Keratinocyte (primary cell): ENCODE results near the gene PCDH9. TPM values are rescaled to one million over a fixed set of nuclear protein-coding genes. Genes with fewer than 3 reads are reported as not detected.

Source experiments
- DNase-seq: peaks from one replicate; pipeline ENCODE4 v3.0.0-alpha.2; 2011; ENCODE audit warnings: low read depth, missing footprints, low spot score
- FAIRE-seq: peaks from 2 replicates; lab custom pipeline; 2011; peaks lifted over from hg19 to GRCh38; lab: Jason Lieb, UNC
- H2AFZ ChIP-seq: 2 replicates; pipeline ENCODE4 v1.6.0; 2012; ENCODE audit warnings: low read length, control low read depth, inconsistent platforms; ENCODE audit not compliant: control insufficient read depth
- H3K27ac ChIP-seq: 2 replicates; pipeline ENCODE4 v1.5.1; 2011; ENCODE audit warnings: low read length; ENCODE audit not compliant: control insufficient read depth, insufficient read depth
- H3K27me3 ChIP-seq: 3 replicates; pipeline ENCODE4 v1.6.0; 2011; ENCODE audit warnings: low read length; ENCODE audit not compliant: control insufficient read depth, insufficient read depth; ENCODE audit errors: extremely low read depth
- H3K36me3 ChIP-seq, 2 experiments: 2 replicates in 1 of 2; 3 replicates in 1 of 2; pipeline ENCODE4 v1.5.1; 2011; ENCODE audit warnings: low read length in 2 of 2, mild to moderate bottlenecking in 1 of 2; ENCODE audit not compliant: control insufficient read depth in 2 of 2, insufficient read depth in 2 of 2; ENCODE audit errors: extremely low read depth in 1 of 2
- H3K4me1 ChIP-seq: 3 replicates; pipeline ENCODE4 v1.5.1; 2011; ENCODE audit warnings: low read length; ENCODE audit not compliant: control insufficient read depth, insufficient read depth; ENCODE audit errors: extremely low read depth
- H3K4me2 ChIP-seq: 3 replicates; pipeline ENCODE4 v1.6.0; 2011; ENCODE audit warnings: low read depth, low read length; ENCODE audit not compliant: control insufficient read depth, insufficient read depth; ENCODE audit errors: extremely low read depth
- H3K4me3 ChIP-seq, 3 experiments: fragments of 200-600 bp in 1 of 3; sonication (generic) in 1 of 3; 2 replicates in 2 of 3; 3 replicates in 1 of 3; pipeline ENCODE4 v1.5.1; 2011 to 2016; ENCODE audit warnings: low read length in 3 of 3, mild to moderate bottlenecking in 3 of 3, control low read depth in 2 of 3, inconsistent platforms in 1 of 3, low read depth in 1 of 3, mixed read lengths in 1 of 3, mixed run types in 1 of 3, moderate library complexity in 1 of 3; ENCODE audit not compliant: control insufficient read depth in 2 of 3, insufficient read depth in 2 of 3; ENCODE audit errors: extremely low read depth in 1 of 3
- H3K79me2 ChIP-seq: 2 replicates; pipeline ENCODE4 v1.6.0; 2012; ENCODE audit warnings: low read length; ENCODE audit not compliant: control insufficient read depth, insufficient read depth
- H3K9ac ChIP-seq: 3 replicates; pipeline ENCODE4 v1.6.0; 2011; ENCODE audit warnings: low read length; ENCODE audit not compliant: control insufficient read depth, insufficient read depth; ENCODE audit errors: extremely low read depth
- H3K9me1 ChIP-seq: 3 replicates; pipeline ENCODE4 v1.6.0; 2011; ENCODE audit warnings: low read length; ENCODE audit not compliant: control insufficient read depth, insufficient read depth; ENCODE audit errors: extremely low read depth
- H3K9me3 ChIP-seq: 2 replicates; pipeline ENCODE4 v1.5.1; 2012; ENCODE audit warnings: low read depth, low read length; ENCODE audit not compliant: control insufficient read depth
- H4K20me1 ChIP-seq: 3 replicates; pipeline ENCODE4 v1.6.0; 2011; ENCODE audit warnings: low read length; ENCODE audit not compliant: control insufficient read depth, insufficient read depth; ENCODE audit errors: extremely low read depth
- CTCF ChIP-seq, 3 experiments: IDR thresholded peaks in 1 of 3; conservative IDR thresholded peaks in 1 of 3; optimal IDR thresholded peaks in 1 of 3; 2 replicates in 2 of 3; 3 replicates in 1 of 3; pipeline versions ENCODE3 to v1.5.1; 2011; ENCODE audit warnings: low read length in 3 of 3, mild to moderate bottlenecking in 3 of 3, moderate library complexity in 2 of 3, control low read depth in 1 of 3, inconsistent platforms in 1 of 3; ENCODE audit not compliant: insufficient read depth in 2 of 3; ENCODE audit errors: extremely low read depth in 1 of 3
- EZH2 ChIP-seq: IDR thresholded peaks from one replicate; pipeline ENCODE4 v1.6.1; 2012; ENCODE audit warnings: inconsistent platforms, mild to moderate bottlenecking, low read length, moderate library complexity
- dilution Hi-C: fragments of 300-500 bp; cut with MboI; formaldehyde crosslinking; loops from one replicate; pipeline ENCODE4 v1.7.0; 2020; ENCODE audit warnings: low sequenced_read_pairs; ENCODE audit not compliant: extremely low pct_ligation_motif_present
- polyA plus RNA-seq, 5 experiments: library from polyadenylated mRNA; depleted of rRNA in 3 of 5; stranded (reverse) in 3 of 5; stranded (forward) in 1 of 5; unstranded in 1 of 5; fragments of >200 nt; gene quantifications; 1 replicate in 1 of 5; 2 replicates in 3 of 5; 3 replicates in 1 of 5; pipeline versions ENCODE4 v1.2.1 to v1.2.3, GENCODE V29; 2011 to 2012; ENCODE audit warnings: missing spikeins in 2 of 5, low read depth in 1 of 5, low replicate concordance in 1 of 5

The PCDH9 gene
- polyA plus RNA-seq, 1 donor (not counting 4 experiments of a cell fraction or from before 2014, with no cell fraction given): 0.21 TPM

- no peak overlapping the region for H3K4me2 ChIP-seq
- H3K36me3 ChIP-seq: no peaks in the 10 kb centered on the region
- H3K9me3 ChIP-seq: no peaks in the 10 kb centered on the region
- no peak for FAIRE-seq
- no peak overlapping the region for H3K27ac ChIP-seq
- no peaks in the 10 kb centered on the region for H3K9me1 ChIP-seq
- no peaks in the 10 kb centered on the region for H4K20me1 ChIP-seq
- dilution Hi-C loops: no loop called here
- DNase-seq: no peak
- H3K79me2 ChIP-seq: no peaks in the 10 kb centered on the region
- H3K27me3 ChIP-seq: no peaks in the 10 kb centered on the region
- H3K9ac ChIP-seq: no peak overlapping the region
- H2AFZ ChIP-seq: no peak overlapping the region
- H3K4me3 ChIP-seq: no peak overlapping the region
- TF ChIP-seq CTCF (optimal IDR thresholded peaks at IDR 0.05 in 1 of 3, IDR thresholded peaks at IDR 0.05 in 1 of 3, conservative IDR thresholded peaks at IDR 0.05 in 1 of 3; ENCODE audit: extremely low read depth in 1 of 3, insufficient read depth in 2 of 3, low read length in 3 of 3) (no peak), EZH2 (no peak)
- H3K4me1 ChIP-seq: no peaks in the 10 kb centered on the region
Observed at GRCh38 chr13:66974889-66975288, 255.2 kb downstream of the PCDH9 start.

GRCh38 chr13:66974174-66974573 lies 256.0 kb downstream of the PCDH9 start:
- dilution Hi-C loops: no loop called here
- no peak for FAIRE-seq

More at GRCh38 chr13:66974174-66974573, 256.0 kb downstream of the PCDH9 start:
- TF ChIP-seq CTCF (optimal IDR thresholded peaks at IDR 0.05 in 1 of 3, IDR thresholded peaks at IDR 0.05 in 1 of 3, conservative IDR thresholded peaks at IDR 0.05 in 1 of 3; ENCODE audit: extremely low read depth in 1 of 3, insufficient read depth in 2 of 3, low read length in 3 of 3) (no peak), EZH2 (no peak)
- no peak overlapping the region for H3K4me2 ChIP-seq
- H3K9ac ChIP-seq: no peak overlapping the region
- H3K79me2 ChIP-seq: no peaks in the 10 kb centered on the region
- no peaks in the 10 kb centered on the region for H3K4me1 ChIP-seq
- no peak overlapping the region for H3K4me3 ChIP-seq
- DNase-seq: no peak
- H3K27ac ChIP-seq: no peak overlapping the region
- no peaks in the 10 kb centered on the region for H3K27me3 ChIP-seq
- no peaks in the 10 kb centered on the region for H3K9me3 ChIP-seq
- no peak overlapping the region for H2AFZ ChIP-seq
- no peaks in the 10 kb centered on the region for H4K20me1 ChIP-seq
- H3K9me1 ChIP-seq: no peaks in the 10 kb centered on the region
- H3K36me3 ChIP-seq: no peaks in the 10 kb centered on the region
